ENCODE data around the gene TWIST1.

GRCh38 chr7:19080093-19080492 lies 37.3 kb downstream of the TWIST1 start:
- TF ChIP-seq CTCF (IDR thresholded peaks at IDR 0.05; ENCODE audit: insufficient read depth, low read length) (no peak), POLR2AphosphoS5 (IDR thresholded peaks at IDR 0.05; ENCODE audit: low read depth) (no peak)
